Testis (tissue), 2 donors: Measurements from ENCODE around the gene MICAL1.

Experiments used
- CTCF ChIP-seq, 3 experiments: fragments of 450-650 bp in 2 of 3; fragments of 200-600 bp in 1 of 3; sonication (generic) in 1 of 3; IDR thresholded peaks; one replicate each; pipeline ENCODE4 v1.5.1; 2016 to 2019; ENCODE audit warnings: antibody characterized with exemption in 3 of 3, mild to moderate bottlenecking in 2 of 3, moderate library complexity in 1 of 3
- POLR2A ChIP-seq: fragments of 450-650 bp; IDR thresholded peaks from one replicate; pipeline ENCODE4 v1.6.1; 2017; ENCODE audit warnings: antibody characterized with exemption, mild to moderate bottlenecking, moderate library complexity

DNA sequence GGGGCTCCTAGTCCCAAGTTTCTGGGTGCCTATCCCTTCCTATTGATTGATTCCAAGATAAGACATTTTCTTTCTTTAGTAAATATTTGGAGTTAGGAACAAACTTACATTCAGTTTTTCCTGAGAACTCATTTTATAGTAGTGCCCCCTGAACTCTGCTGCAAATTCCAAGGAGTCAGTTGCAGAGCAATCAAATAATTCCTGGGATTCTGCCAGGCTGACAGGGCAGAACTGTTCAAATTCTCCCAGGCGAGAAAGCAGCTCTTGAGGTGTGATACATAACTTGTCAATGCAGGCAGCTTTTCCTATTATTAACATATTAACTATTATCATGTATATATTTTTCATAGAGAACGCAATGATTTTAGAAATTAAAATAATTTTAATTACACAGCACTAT, 43.4 kb upstream of the MICAL1 start:
- no peak for TF ChIP-seq CTCF (IDR thresholded peaks at IDR 0.05)
- TF ChIP-seq POLR2A: no peak
